B cell (primary cell): ENCODE data around the gene PADI3. TPM values are rescaled to one million over a fixed set of nuclear protein-coding genes. Genes with fewer than 3 reads are reported as not detected.

Experiments
- ATAC-seq: fragments of 200-7000 bp; cut with Tn5 transposase; one replicate; pipeline ENCODE4 v1.10.0; 2021; ENCODE audit warnings: low read depth, mild to moderate bottlenecking, moderate number of reproducible peaks, moderate library complexity
- CTCF ChIA-PET: fragments of 350-600 bp; sonication (Branson Sonifier 250); formaldehyde crosslinking; loops from one replicate; lab custom pipeline; 2021; ENCODE audit warnings: antibody characterized with exemption, inconsistent platforms; lab: Charles Lee
- POLR2A ChIA-PET: fragments of 350-600 bp; sonication (Branson Sonifier 250); formaldehyde crosslinking; loops from one replicate; lab custom pipeline; 2021; ENCODE audit warnings: antibody characterized with exemption; lab: Charles Lee
- DNase-seq: peaks from one replicate; pipeline ENCODE4 v3.0.0; 2013
- H2AFZ ChIP-seq: 2 replicates; pipeline ENCODE4 v1.6.1; 2012; ENCODE audit warnings: mild to moderate bottlenecking, low read depth, low read length; ENCODE audit not compliant: insufficient read depth, poor library complexity, severe bottlenecking
- H3K27ac ChIP-seq, 2 donors: 1 replicate in 1 of 2; 2 replicates in 1 of 2; pipeline ENCODE4 v1.5.1; 2012 to 2013; ENCODE audit warnings: low read length in 2 of 2, mild to moderate bottlenecking in 2 of 2, moderate library complexity in 1 of 2
- H3K27me3 ChIP-seq, 4 experiments: fragments of 200-600 bp in 1 of 4; sonication (generic) in 1 of 4; replicated peaks in 1 of 4; 1 replicate in 2 of 4; 2 replicates in 2 of 4; pipeline versions ENCODE4 v1.6.1 to v1.7.0; 2013 to 2016; ENCODE audit warnings: low read length in 3 of 4, mild to moderate bottlenecking in 2 of 4, mixed read lengths in 1 of 4, moderate library complexity in 1 of 4; ENCODE audit not compliant: insufficient read depth in 4 of 4, control insufficient read depth in 3 of 4; ENCODE audit errors: control extremely low read depth in 1 of 4
- H3K36me3 ChIP-seq, 2 experiments: replicated peaks in 1 of 2; 1 replicate in 1 of 2; 2 replicates in 1 of 2; pipeline versions ENCODE4 v1.6.1 to v1.7.1; 2013; ENCODE audit warnings: low read length in 1 of 2; ENCODE audit not compliant: insufficient read depth in 2 of 2, control insufficient read depth in 1 of 2; ENCODE audit errors: control extremely low read depth in 1 of 2, extremely low read depth in 1 of 2
- H3K4me1 ChIP-seq, 2 donors: fragments of 200-600 bp in 1 of 2; sonication (generic) in 1 of 2; 1 replicate in 1 of 2; 2 replicates in 1 of 2; pipeline versions ENCODE4 v1.5.1 to v1.6.1; 2013 to 2017; ENCODE audit warnings: low read length in 2 of 2; ENCODE audit not compliant: control insufficient read depth in 2 of 2, insufficient read depth in 2 of 2
- H3K4me2 ChIP-seq: replicated peaks from 2 replicates; pipeline ENCODE3; 2012; ENCODE audit warnings: mild to moderate bottlenecking, low read depth, low read length; ENCODE audit not compliant: poor library complexity, severe bottlenecking
- H3K4me3 ChIP-seq, 5 experiments: fragments of 200-600 bp in 1 of 5; sonication (generic) in 1 of 5; 1 replicate in 3 of 5; 2 replicates in 2 of 5; pipeline versions ENCODE4 v1.5.1 to v1.7.0; 2011 to 2016; ENCODE audit warnings: low read length in 4 of 5, mild to moderate bottlenecking in 4 of 5, low read depth in 2 of 5, control low read depth in 1 of 5, moderate library complexity in 1 of 5; ENCODE audit not compliant: insufficient read depth in 1 of 5; ENCODE audit errors: control extremely low read depth in 1 of 5, extremely low read depth in 1 of 5
- H3K79me2 ChIP-seq: fragments of 200-600 bp; sonication (generic); one replicate; pipeline ENCODE4 v1.6.0; 2016; ENCODE audit warnings: low read length; ENCODE audit not compliant: control insufficient read depth, insufficient read depth
- H3K9ac ChIP-seq: fragments of 200-600 bp; sonication (generic); 2 replicates; pipeline ENCODE4 v1.6.1; 2017; ENCODE audit warnings: mild to moderate bottlenecking, low read length, moderate library complexity
- H3K9me3 ChIP-seq, 3 donors: one replicate each; pipeline versions ENCODE4 v1.6.1 to v1.7.1; 2013; ENCODE audit warnings: low read length in 2 of 3; ENCODE audit not compliant: control insufficient read depth in 2 of 3, insufficient read depth in 1 of 3; ENCODE audit errors: control extremely low read depth in 1 of 3
- H4K20me1 ChIP-seq: 2 replicates; pipeline ENCODE4 v1.6.0; 2012; ENCODE audit warnings: mild to moderate bottlenecking, low read length; ENCODE audit not compliant: insufficient read depth, control insufficient read depth, poor library complexity, severe bottlenecking
- H3K27ac Mint-ChIP-seq: one replicate; pipeline ENCODE4 v1.8.0; 2021; ENCODE audit warnings: mixed read lengths
- H3K27me3 Mint-ChIP-seq: one replicate; pipeline ENCODE4 v1.8.0; 2021; ENCODE audit warnings: mixed read lengths
- H3K4me1 Mint-ChIP-seq: one replicate; pipeline ENCODE4 v1.8.0; 2021; ENCODE audit warnings: mixed read lengths
- H3K4me3 Mint-ChIP-seq: one replicate; pipeline ENCODE4 v1.8.0; 2021; ENCODE audit warnings: mixed read lengths
- H3K9me3 Mint-ChIP-seq: one replicate; pipeline ENCODE4 v1.8.0; 2022; ENCODE audit warnings: mixed read lengths; ENCODE audit not compliant: insufficient read depth
- CTCF ChIP-seq: fragments of 200-600 bp; IDR thresholded peaks from one replicate; pipeline ENCODE4 v1.8.0; 2022; ENCODE audit warnings: antibody characterized with exemption, mild to moderate bottlenecking
- EZH2 ChIP-seq: IDR thresholded peaks from 2 replicates; pipeline ENCODE4 v1.6.1; 2012; ENCODE audit warnings: borderline replicate concordance, low read depth, mild to moderate bottlenecking, moderate library complexity, low read length; ENCODE audit not compliant: insufficient read depth, poor library complexity, severe bottlenecking
- WGBS: methylation state at CpG from one replicate; pipeline ENCODE4 v1.1.5; 2013; ENCODE audit warnings: missing lambda C conversion rate; ENCODE audit not compliant: insufficient coverage; 5-methylcytosine and 5-hydroxymethylcytosine counted together
- intact Hi-C: fragments of 100-400 bp; cut with micrococcal nuclease; formaldehyde crosslinking; loops from one replicate; pipeline ENCODE4 v1.10.0; 2022
- polyA plus RNA-seq: library from polyadenylated mRNA; depleted of rRNA; stranded (reverse); fragments of >200 nt; gene quantifications from 2 replicates; pipeline ENCODE4 v1.2.3, GENCODE V29; 2012
- total RNA-seq, 2 donors: library from RNA; stranded (reverse); fragments of 120-200 nt in 1 of 2; gene quantifications; 1 replicate in 1 of 2; 2 replicates in 1 of 2; pipeline versions ENCODE4 v1.2.3 to v1.2.4, GENCODE V29; 2013 to 2022

The PADI3 gene
- total and polyA plus RNA-seq, 2 donors (not counting 1 experiment from before 2014, with no cell fraction given), result not detected

GRCh38 chr1:17293681-17294425 lies 45.0 kb downstream of the PADI3 start:
- Histone ChIP-seq H3K36me3 (no peaks in the 10 kb centered on the region), H3K4me1 (no peaks in the 10 kb centered on the region), H4K20me1 (no peaks in the 10 kb centered on the region), H3K9ac (no peak overlapping the region), H3K27me3 (peaks cover 0 to 9% (median 5%) of the 10 kb centered on the region in 4 experiments), H3K4me3 (no peak overlapping the region), H3K79me2 (no peaks in the 10 kb centered on the region), H3K9me3 (no peaks in the 10 kb centered on the region), H2AFZ (no peak overlapping the region), H3K27ac (no peak overlapping the region), H3K4me2 (no peak overlapping the region)
- H3K9me3 Mint-ChIP-seq, result no peaks in the 10 kb centered on the region
- POLR2A ChIA-PET, result no interaction called here
- no peaks in the 10 kb centered on the region for H3K4me1 Mint-ChIP-seq
- DNase-seq (no peak), ATAC-seq (no peak)
- H3K4me3 Mint-ChIP-seq, result no peak overlapping the region
- TF ChIP-seq CTCF, result no peak
- TF ChIP-seq EZH2, result no peak
- intact Hi-C loops, result no loop called here
- H3K27ac Mint-ChIP-seq, result no peak overlapping the region
- CTCF ChIA-PET, result no interaction called here
- 48% methylated on average over 5 of the region's 14 CpGs for WGBS
- peaks cover 41% of the 10 kb centered on the region for H3K27me3 Mint-ChIP-seq

GRCh38 chr1:17295292-17295691 lies 46.4 kb downstream of the PADI3 start:
- no peak overlapping the region for H3K27ac Mint-ChIP-seq
- Histone ChIP-seq H3K4me2 (no peak overlapping the region), H3K9me3 (peaks cover 0 to 4% (median 0%) of the 10 kb centered on the region in 3 donors), H3K4me3 (no peak overlapping the region), H2AFZ (no peak overlapping the region), H3K36me3 (no peaks in the 10 kb centered on the region), H3K27me3 (peaks cover 0 to 9% (median 5%) of the 10 kb centered on the region in 4 experiments), H3K4me1 (no peaks in the 10 kb centered on the region), H4K20me1 (no peaks in the 10 kb centered on the region), H3K9ac (no peak overlapping the region), H3K27ac (no peak overlapping the region), H3K79me2 (no peaks in the 10 kb centered on the region)
- ChIA-PET POLR2A (no interaction called here), CTCF (no interaction called here)
- no peak for ATAC-seq
- H3K4me1 Mint-ChIP-seq, result no peaks in the 10 kb centered on the region
- H3K27me3 Mint-ChIP-seq, result peaks cover 41% of the 10 kb centered on the region
- DNase-seq, result no peak
- TF ChIP-seq EZH2 (no peak), CTCF (no peak)
- no peak overlapping the region for H3K4me3 Mint-ChIP-seq
- H3K9me3 Mint-ChIP-seq, result no peaks in the 10 kb centered on the region
- intact Hi-C loops, result no loop called here
- WGBS, result 75% methylated on average over 4 of the region's 4 CpGs
